OCI-LY7 (cell line): ENCODE results near the gene PLXNC1. TPM values are rescaled to one million over a fixed set of nuclear protein-coding genes. Genes with fewer than 3 reads are reported as not detected.

Experiments used
- BruUV-seq: library from RNA; stranded (reverse); fragments of 400-500 nt; replicated peaks from 2 replicates; lab custom pipeline; 2021; lab: Mats Ljungman, UMichigan
- CTCF ChIA-PET: fragments of 300-600 bp; sonication (Branson Sonifier 250); formaldehyde crosslinking; loops from one replicate; lab custom pipeline; 2022; ENCODE audit warnings: antibody characterized with exemption; ENCODE audit not compliant: unreplicated experiment; lab: Charles Lee
- POLR2A ChIA-PET: fragments of 300-600 bp; sonication (Branson Sonifier 250); formaldehyde crosslinking; loops from one replicate; lab custom pipeline; 2022; ENCODE audit warnings: antibody characterized with exemption; lab: Charles Lee
- DNase-seq: peaks from one replicate; pipeline ENCODE4 v3.0.0-alpha.2; 2015; ENCODE audit warnings: low spot score
- H2AFZ ChIP-seq: fragments of 200-600 bp; sonication (generic), shearing (Covaris generic); 2 replicates; pipeline ENCODE4 v1.6.1; 2014; ENCODE audit warnings: mild to moderate bottlenecking, antibody characterized with exemption, low read length, moderate library complexity
- H3K27ac ChIP-seq: fragments of 200-600 bp; sonication (generic); 2 replicates; pipeline ENCODE4 v1.5.1; 2014; ENCODE audit warnings: mixed run types, low read depth, mild to moderate bottlenecking, moderate library complexity, low read length, inconsistent platforms; ENCODE audit not compliant: poor library complexity, severe bottlenecking
- H3K36me3 ChIP-seq: fragments of 200-600 bp; sonication (generic); 2 replicates; pipeline ENCODE4 v1.6.1; 2014; ENCODE audit warnings: mild to moderate bottlenecking, antibody characterized with exemption, low read length, moderate library complexity, mixed read lengths; ENCODE audit not compliant: insufficient read depth
- H3K4me1 ChIP-seq: fragments of 200-600 bp; sonication (generic); 2 replicates; pipeline ENCODE4 v1.5.1; 2014; ENCODE audit warnings: mild to moderate bottlenecking, low read length; ENCODE audit not compliant: insufficient read depth, poor library complexity, severe bottlenecking
- H3K4me2 ChIP-seq: fragments of 200-600 bp; sonication (generic); 2 replicates; pipeline ENCODE4 v1.6.1; 2014; ENCODE audit warnings: mild to moderate bottlenecking, low read length
- H3K4me3 ChIP-seq: fragments of 200-600 bp; sonication (generic); 2 replicates; pipeline ENCODE4 v1.5.1; 2014; ENCODE audit warnings: mild to moderate bottlenecking, low read depth, low read length; ENCODE audit not compliant: poor library complexity, severe bottlenecking
- H3K79me2 ChIP-seq: fragments of 200-600 bp; sonication (generic); 2 replicates; pipeline ENCODE4 v1.6.1; 2016; ENCODE audit warnings: low read depth, mild to moderate bottlenecking, low read length, moderate library complexity, mixed read lengths; ENCODE audit not compliant: insufficient read depth
- H3K9me2 ChIP-seq: fragments of 200-600 bp; sonication (generic); 2 replicates; pipeline ENCODE4 v1.6.1; 2016; ENCODE audit warnings: mild to moderate bottlenecking, low read length, mixed read lengths; ENCODE audit not compliant: insufficient read depth
- H3K9me3 ChIP-seq: fragments of 200-600 bp; sonication (generic); 2 replicates; pipeline ENCODE4 v1.6.1; 2014; ENCODE audit warnings: mild to moderate bottlenecking, mixed run types, low read length, mixed read lengths
- H4K20me1 ChIP-seq: fragments of 200-600 bp; sonication (generic); 2 replicates; pipeline ENCODE4 v1.6.1; 2014; ENCODE audit warnings: mild to moderate bottlenecking, antibody characterized with exemption, low read length, moderate library complexity, mixed read lengths; ENCODE audit not compliant: insufficient read depth
- EZH2phosphoT487 ChIP-seq: fragments of 200-600 bp; sonication (generic); IDR thresholded peaks from 2 replicates; pipeline ENCODE4 v1.6.1; 2018; ENCODE audit warnings: low read depth, borderline replicate concordance, mild to moderate bottlenecking, mixed run types, antibody characterized with exemption, low read length, moderate library complexity, mixed read lengths
- intact Hi-C: fragments of 100-400 bp; cut with micrococcal nuclease; formaldehyde crosslinking; loops from one replicate; pipeline ENCODE4 v1.10.0; 2022; ENCODE audit not compliant: unreplicated experiment
- total RNA-seq, 2 experiments: library from RNA; depleted of rRNA in 1 of 2; stranded (reverse); fragments of >200 nt in 1 of 2; shearing (Covaris generic) in 1 of 2; gene quantifications; 2 replicates each; pipeline ENCODE4 v1.2.3, GENCODE V29; 2014 to 2022
- TF ChIP-seq, protein P1 (sequence below): fragments of 200-600 bp; sonication (generic); conservative IDR thresholded peaks from 2 replicates; pipeline ENCODE4 v1.5.1; 2014; ENCODE audit warnings: mild to moderate bottlenecking, antibody characterized with exemption, low read length, moderate library complexity, mixed read lengths

PLXNC1 gene
- total RNA-seq, 2 experiments from 2014 or later, result 4.5 to 8.0 TPM

DNA sequence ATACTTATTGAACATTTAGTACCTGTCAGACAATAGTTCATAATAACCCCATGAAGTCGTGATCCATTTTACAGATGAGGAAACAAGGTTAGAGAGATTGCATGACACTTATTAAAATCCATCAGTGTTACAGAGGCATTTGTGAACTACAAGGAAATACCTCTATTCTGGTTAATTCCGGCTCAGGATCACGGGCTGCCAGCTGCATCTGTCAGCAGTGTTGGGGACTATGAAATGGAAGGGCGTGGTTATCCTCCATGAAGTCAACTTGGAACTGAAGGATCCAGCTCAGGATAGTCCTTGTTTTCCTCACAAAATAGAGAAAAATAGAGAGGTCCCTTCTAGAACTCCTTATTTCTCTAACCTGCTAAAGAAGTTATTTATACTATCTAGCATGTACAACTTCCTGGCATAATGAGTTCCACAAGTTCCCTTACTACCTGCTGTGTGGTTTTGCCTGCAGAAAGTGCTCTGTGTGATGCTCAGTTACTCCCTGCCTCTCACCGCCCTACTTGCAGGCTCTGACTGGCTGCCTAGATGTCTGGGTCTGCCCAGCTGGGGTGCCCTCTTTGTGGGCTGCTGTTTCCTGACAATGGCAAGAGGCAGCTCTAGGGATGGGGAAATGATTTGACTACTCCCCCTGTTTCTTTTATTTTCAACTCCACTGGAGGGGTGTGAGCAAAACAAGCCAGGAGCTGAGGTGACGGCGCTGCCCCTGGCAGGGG, 36.8 kb downstream of the PLXNC1 start:
- Histone ChIP-seq H4K20me1 (no peaks in the 10 kb centered on the region), H3K4me3 (no peak overlapping the region), H3K27ac (no peak overlapping the region), H2AFZ (no peak overlapping the region), H3K36me3 (no peaks in the 10 kb centered on the region), H3K4me2 (no peak overlapping the region), H3K9me2 (no peaks in the 10 kb centered on the region), H3K9me3 (no peaks in the 10 kb centered on the region), H3K4me1 (no peaks in the 10 kb centered on the region), H3K79me2 (no peaks in the 10 kb centered on the region)
- ChIA-PET CTCF (no interaction called here), POLR2A (interaction anchor here (1.7 kb wide), 2 partner anchors 8 to 11 kb away, joined by 4 to 8 read pairs; no protein-coding TSS in a partner anchor)
- no peak for DNase-seq
- TF ChIP-seq, protein P1, sequence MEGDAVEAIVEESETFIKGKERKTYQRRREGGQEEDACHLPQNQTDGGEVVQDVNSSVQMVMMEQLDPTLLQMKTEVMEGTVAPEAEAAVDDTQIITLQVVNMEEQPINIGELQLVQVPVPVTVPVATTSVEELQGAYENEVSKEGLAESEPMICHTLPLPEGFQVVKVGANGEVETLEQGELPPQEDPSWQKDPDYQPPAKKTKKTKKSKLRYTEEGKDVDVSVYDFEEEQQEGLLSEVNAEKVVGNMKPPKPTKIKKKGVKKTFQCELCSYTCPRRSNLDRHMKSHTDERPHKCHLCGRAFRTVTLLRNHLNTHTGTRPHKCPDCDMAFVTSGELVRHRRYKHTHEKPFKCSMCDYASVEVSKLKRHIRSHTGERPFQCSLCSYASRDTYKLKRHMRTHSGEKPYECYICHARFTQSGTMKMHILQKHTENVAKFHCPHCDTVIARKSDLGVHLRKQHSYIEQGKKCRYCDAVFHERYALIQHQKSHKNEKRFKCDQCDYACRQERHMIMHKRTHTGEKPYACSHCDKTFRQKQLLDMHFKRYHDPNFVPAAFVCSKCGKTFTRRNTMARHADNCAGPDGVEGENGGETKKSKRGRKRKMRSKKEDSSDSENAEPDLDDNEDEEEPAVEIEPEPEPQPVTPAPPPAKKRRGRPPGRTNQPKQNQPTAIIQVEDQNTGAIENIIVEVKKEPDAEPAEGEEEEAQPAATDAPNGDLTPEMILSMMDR, result no peak
- no peak for TF ChIP-seq EZH2phosphoT487
- BruUV-seq, result no TSS peak
- intact Hi-C loops, result no loop called here

GRCh38 chr12:94185801-94186200, 37.4 kb downstream of the PLXNC1 start:
- Histone ChIP-seq H3K4me1 (no peaks in the 10 kb centered on the region), H3K79me2 (no peaks in the 10 kb centered on the region), H4K20me1 (no peaks in the 10 kb centered on the region), H3K4me3 (no peak overlapping the region), H3K4me2 (no peak overlapping the region), H3K9me3 (no peaks in the 10 kb centered on the region), H2AFZ (no peak overlapping the region), H3K36me3 (no peaks in the 10 kb centered on the region), H3K9me2 (no peaks in the 10 kb centered on the region), H3K27ac (no peak overlapping the region)
- POLR2A ChIA-PET, result interaction anchor here (1.0 to 1.7 kb wide), 2 partner anchors 8 to 12 kb away, joined by 3 to 8 read pairs; no protein-coding TSS in a partner anchor
- BruUV-seq, result no TSS peak
- intact Hi-C loops, result no loop called here
- CTCF ChIA-PET, result no interaction called here
- TF ChIP-seq EZH2phosphoT487, result no peak
- TF ChIP-seq, protein P1, result no peak
- DNase-seq, result no peak
